Panc1 (cell line): ENCODE results near the gene SPC25.

Experiments used
- POLR2AphosphoS5 ChIP-seq: IDR thresholded peaks from 2 replicates; pipeline ENCODE4 v1.6.1; 2012; ENCODE audit warnings: mild to moderate bottlenecking, low read depth, low read length, moderate library complexity
- SIN3A ChIP-seq: IDR thresholded peaks from 2 replicates; pipeline ENCODE4 v1.6.1; 2012; ENCODE audit warnings: low read depth, mild to moderate bottlenecking, low read length, moderate library complexity, borderline replicate concordance; ENCODE audit not compliant: insufficient read depth
- TCF7L2 ChIP-seq: IDR thresholded peaks from 2 replicates; pipeline ENCODE4 v1.6.1; 2011; ENCODE audit warnings: mild to moderate bottlenecking, low read depth, low read length, inconsistent platforms
- TF ChIP-seq, protein P1 (sequence below): fragments of 450-650 bp; IDR thresholded peaks from 2 replicates; pipeline ENCODE4 v1.5.1; 2017; ENCODE audit warnings: mild to moderate bottlenecking
- TF ChIP-seq, protein P2 (sequence below), 2 experiments: IDR thresholded peaks; 2 replicates each; pipeline ENCODE4 v1.6.1; 2011 to 2012; ENCODE audit warnings: low read depth in 2 of 2, control low read depth in 1 of 2, low read length in 1 of 2, mild to moderate bottlenecking in 1 of 2, moderate library complexity in 1 of 2; ENCODE audit not compliant: insufficient read depth in 1 of 2

DNA sequence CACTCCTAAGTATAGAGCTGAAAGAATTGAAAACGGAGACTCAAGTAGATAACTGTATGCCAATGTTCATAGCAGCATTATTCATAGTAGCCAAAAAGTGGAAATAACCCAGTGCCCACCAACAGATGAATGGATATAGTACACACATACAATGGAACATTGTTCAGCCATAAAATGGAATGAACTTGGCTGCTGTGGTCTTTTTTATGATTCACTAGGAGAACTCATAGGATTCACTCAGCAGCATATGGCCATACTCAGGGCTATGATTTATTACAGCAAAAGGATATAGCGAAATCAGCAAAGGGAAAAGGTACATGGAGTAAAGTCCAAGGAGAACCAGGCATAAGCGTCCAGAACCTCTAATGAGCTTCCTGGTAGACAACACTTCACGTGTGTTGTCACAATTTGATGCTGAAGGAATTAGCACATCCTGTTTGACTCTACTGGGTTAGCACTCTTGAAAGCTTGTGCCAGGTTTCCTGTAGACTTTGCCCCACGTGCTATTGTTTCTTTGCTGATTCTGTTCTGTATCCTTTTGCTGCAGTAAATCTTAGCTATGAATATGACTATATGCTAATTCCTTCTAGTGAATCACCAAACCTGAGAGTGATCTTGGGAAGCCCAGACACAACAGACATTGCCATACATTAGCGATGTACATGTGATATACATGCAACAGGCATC lies 15.7 kb downstream of the SPC25 start:
- TF ChIP-seq, protein P1, sequence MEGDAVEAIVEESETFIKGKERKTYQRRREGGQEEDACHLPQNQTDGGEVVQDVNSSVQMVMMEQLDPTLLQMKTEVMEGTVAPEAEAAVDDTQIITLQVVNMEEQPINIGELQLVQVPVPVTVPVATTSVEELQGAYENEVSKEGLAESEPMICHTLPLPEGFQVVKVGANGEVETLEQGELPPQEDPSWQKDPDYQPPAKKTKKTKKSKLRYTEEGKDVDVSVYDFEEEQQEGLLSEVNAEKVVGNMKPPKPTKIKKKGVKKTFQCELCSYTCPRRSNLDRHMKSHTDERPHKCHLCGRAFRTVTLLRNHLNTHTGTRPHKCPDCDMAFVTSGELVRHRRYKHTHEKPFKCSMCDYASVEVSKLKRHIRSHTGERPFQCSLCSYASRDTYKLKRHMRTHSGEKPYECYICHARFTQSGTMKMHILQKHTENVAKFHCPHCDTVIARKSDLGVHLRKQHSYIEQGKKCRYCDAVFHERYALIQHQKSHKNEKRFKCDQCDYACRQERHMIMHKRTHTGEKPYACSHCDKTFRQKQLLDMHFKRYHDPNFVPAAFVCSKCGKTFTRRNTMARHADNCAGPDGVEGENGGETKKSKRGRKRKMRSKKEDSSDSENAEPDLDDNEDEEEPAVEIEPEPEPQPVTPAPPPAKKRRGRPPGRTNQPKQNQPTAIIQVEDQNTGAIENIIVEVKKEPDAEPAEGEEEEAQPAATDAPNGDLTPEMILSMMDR, result no peak
- TF ChIP-seq POLR2AphosphoS5 (no peak), SIN3A (no peak), TCF7L2 (no peak)
- TF ChIP-seq, protein P2, sequence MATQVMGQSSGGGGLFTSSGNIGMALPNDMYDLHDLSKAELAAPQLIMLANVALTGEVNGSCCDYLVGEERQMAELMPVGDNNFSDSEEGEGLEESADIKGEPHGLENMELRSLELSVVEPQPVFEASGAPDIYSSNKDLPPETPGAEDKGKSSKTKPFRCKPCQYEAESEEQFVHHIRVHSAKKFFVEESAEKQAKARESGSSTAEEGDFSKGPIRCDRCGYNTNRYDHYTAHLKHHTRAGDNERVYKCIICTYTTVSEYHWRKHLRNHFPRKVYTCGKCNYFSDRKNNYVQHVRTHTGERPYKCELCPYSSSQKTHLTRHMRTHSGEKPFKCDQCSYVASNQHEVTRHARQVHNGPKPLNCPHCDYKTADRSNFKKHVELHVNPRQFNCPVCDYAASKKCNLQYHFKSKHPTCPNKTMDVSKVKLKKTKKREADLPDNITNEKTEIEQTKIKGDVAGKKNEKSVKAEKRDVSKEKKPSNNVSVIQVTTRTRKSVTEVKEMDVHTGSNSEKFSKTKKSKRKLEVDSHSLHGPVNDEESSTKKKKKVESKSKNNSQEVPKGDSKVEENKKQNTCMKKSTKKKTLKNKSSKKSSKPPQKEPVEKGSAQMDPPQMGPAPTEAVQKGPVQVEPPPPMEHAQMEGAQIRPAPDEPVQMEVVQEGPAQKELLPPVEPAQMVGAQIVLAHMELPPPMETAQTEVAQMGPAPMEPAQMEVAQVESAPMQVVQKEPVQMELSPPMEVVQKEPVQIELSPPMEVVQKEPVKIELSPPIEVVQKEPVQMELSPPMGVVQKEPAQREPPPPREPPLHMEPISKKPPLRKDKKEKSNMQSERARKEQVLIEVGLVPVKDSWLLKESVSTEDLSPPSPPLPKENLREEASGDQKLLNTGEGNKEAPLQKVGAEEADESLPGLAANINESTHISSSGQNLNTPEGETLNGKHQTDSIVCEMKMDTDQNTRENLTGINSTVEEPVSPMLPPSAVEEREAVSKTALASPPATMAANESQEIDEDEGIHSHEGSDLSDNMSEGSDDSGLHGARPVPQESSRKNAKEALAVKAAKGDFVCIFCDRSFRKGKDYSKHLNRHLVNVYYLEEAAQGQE (IDR thresholded peaks at IDR 0.05; ENCODE audit: insufficient read depth in 1 of 2, low read depth in 2 of 2, low read length in 1 of 2), result no peak
